GM12878 (cell line): Measurements from ENCODE around the gene KLKB1. TPM values are rescaled to one million over a fixed set of nuclear protein-coding genes. Genes with fewer than 3 reads are reported as not detected.

Experiments used
- ATAC-seq: fragments of 200-7000 bp; cut with Tn5 transposase; 3 replicates; pipeline ENCODE4 v1.9.1; 2020; ENCODE audit warnings: mild to moderate bottlenecking, moderate library complexity
- BruUV-seq: library from RNA; stranded (reverse); fragments of 400-500 nt; replicated peaks from 2 replicates; lab custom pipeline; 2021; lab: Mats Ljungman, UMichigan
- CTCF ChIA-PET: fragments of 300-600 bp; sonication (Branson Sonifier 250); formaldehyde crosslinking; extraction: SDS; loops from one replicate; lab custom pipeline; 2021; ENCODE audit warnings: inconsistent platforms; lab: Yijun Ruan, JAX
- POLR2A ChIA-PET: fragments of 350-600 bp; formaldehyde crosslinking; extraction: SDS; loops from one replicate; lab custom pipeline; 2021; ENCODE audit warnings: inconsistent platforms; lab: Charles Lee
- RAD21 ChIA-PET: fragments of 300-600 bp; sonication (Branson Sonifier 250); formaldehyde crosslinking; loops from one replicate; lab custom pipeline; 2023; ENCODE audit warnings: antibody characterized with exemption; ENCODE audit not compliant: unreplicated experiment; lab: Charles Lee
- SMC1A ChIA-PET: fragments of 300-600 bp; sonication (Branson Sonifier 250); formaldehyde crosslinking; loops from one replicate; lab custom pipeline; 2023; ENCODE audit not compliant: unreplicated experiment, uncharacterized antibody; lab: Charles Lee
- DNase-seq: peaks from one replicate; pipeline ENCODE4 v3.0.0-alpha.2; 2011; ENCODE audit warnings: low read depth, low spot score
- FAIRE-seq: peaks from 3 replicates; lab custom pipeline; 2011; peaks lifted over from hg19 to GRCh38; lab: Jason Lieb, UNC
- H2AFZ ChIP-seq: 2 replicates; pipeline ENCODE4 v1.6.0; 2011; ENCODE audit warnings: low read depth, low read length, control low read depth; ENCODE audit not compliant: control insufficient read depth
- H3K27ac ChIP-seq: 2 replicates; pipeline ENCODE4 v1.5.1; 2011; ENCODE audit warnings: control low read depth; ENCODE audit not compliant: control insufficient read depth, insufficient read depth
- H3K27me3 ChIP-seq, 2 experiments: replicated peaks in 1 of 2; 2 replicates each; pipeline versions ENCODE4 v1.6.0 to v1.6.1; 2011; ENCODE audit warnings: low read length in 1 of 2; ENCODE audit not compliant: control insufficient read depth in 2 of 2, insufficient read depth in 2 of 2
- H3K36me3 ChIP-seq, 2 experiments: 2 replicates each; pipeline ENCODE4 v1.5.1; 2011; ENCODE audit warnings: low read length in 1 of 2; ENCODE audit not compliant: control insufficient read depth in 2 of 2, insufficient read depth in 2 of 2
- H3K4me1 ChIP-seq: 2 replicates; pipeline ENCODE4 v1.6.1; 2011; ENCODE audit warnings: mild to moderate bottlenecking, low read length, moderate library complexity, mixed read lengths; ENCODE audit not compliant: control insufficient read depth, insufficient read depth
- H3K4me2 ChIP-seq: 2 replicates; pipeline ENCODE4 v1.6.0; 2011; ENCODE audit warnings: control low read depth; ENCODE audit not compliant: control insufficient read depth, insufficient read depth
- H3K4me3 ChIP-seq: fragments of 200-600 bp; sonication (generic); 2 replicates; pipeline ENCODE4 v1.5.1; 2016
- H3K79me2 ChIP-seq: 2 replicates; pipeline ENCODE4 v1.6.0; 2011; ENCODE audit warnings: low read length; ENCODE audit not compliant: control insufficient read depth, insufficient read depth
- H3K9ac ChIP-seq: 2 replicates; pipeline ENCODE4 v1.8.0; 2011; ENCODE audit warnings: low read length, control low read depth, mixed read lengths; ENCODE audit not compliant: control insufficient read depth, insufficient read depth
- H3K9me3 ChIP-seq: replicated peaks from 3 replicates; pipeline ENCODE4 v1.5.1; 2011; ENCODE audit warnings: mild to moderate bottlenecking, low read length; ENCODE audit not compliant: control insufficient read depth, insufficient read depth
- H4K20me1 ChIP-seq: 2 replicates; pipeline ENCODE4 v1.6.0; 2011; ENCODE audit not compliant: control insufficient read depth, insufficient read depth
- ATF2 ChIP-seq: IDR thresholded peaks from 2 replicates; pipeline ENCODE4 v1.6.1; 2012; ENCODE audit warnings: low read length, inconsistent platforms
- CEBPZ ChIP-seq: fragments of 150-350 bp; IDR thresholded peaks from 2 replicates; pipeline ENCODE4 v1.6.1; 2016; ENCODE audit warnings: low read depth, low read length
- E2F8 ChIP-seq: fragments of 450-650 bp; IDR thresholded peaks from 2 replicates; pipeline ENCODE4 v1.6.1; 2018; ENCODE audit warnings: mild to moderate bottlenecking, low read depth, moderate library complexity; ENCODE audit not compliant: partially characterized antibody
- IRF5 ChIP-seq: fragments of 450-650 bp; IDR thresholded peaks from 2 replicates; pipeline ENCODE4 v1.6.1; 2017; ENCODE audit warnings: borderline replicate concordance
- MYC ChIP-seq: IDR thresholded peaks from 2 replicates; pipeline ENCODE4 v1.6.1; 2011; ENCODE audit warnings: mild to moderate bottlenecking, low read length, moderate library complexity, inconsistent platforms; ENCODE audit not compliant: insufficient read depth, insufficient replicate concordance, insufficient read length, severe bottlenecking
- NR2C2 ChIP-seq: IDR thresholded peaks from 2 replicates; pipeline ENCODE4 v1.6.1; 2011; ENCODE audit warnings: borderline replicate concordance, low read depth; ENCODE audit not compliant: control insufficient read depth, insufficient read length
- POLR2A ChIP-seq: IDR thresholded peaks from 2 replicates; pipeline ENCODE4 v1.6.1; 2011; ENCODE audit warnings: low read depth, mild to moderate bottlenecking, low read length
- SMAD5 ChIP-seq: IDR thresholded peaks from 2 replicates; pipeline ENCODE4 v1.6.1; 2016; ENCODE audit warnings: antibody characterized with exemption, low read depth
- STAT1 ChIP-seq: fragments of 450-650 bp; conservative IDR thresholded peaks from 2 replicates; pipeline ENCODE4 v1.6.1; 2014; ENCODE audit warnings: antibody characterized with exemption, mild to moderate bottlenecking
- TBL1XR1 ChIP-seq: IDR thresholded peaks from 2 replicates; pipeline ENCODE4 v1.6.1; 2012; ENCODE audit warnings: low read depth, low read length, improper control_type of control experiment
- YBX1 ChIP-seq: fragments of 450-650 bp; IDR thresholded peaks from 2 replicates; pipeline ENCODE4 v1.6.1; 2016; ENCODE audit warnings: antibody characterized with exemption
- ZBED1 ChIP-seq: IDR thresholded peaks from 2 replicates; pipeline ENCODE4 v1.6.1; 2016; ENCODE audit warnings: borderline replicate concordance
- WGBS: methylation state at CpG from one replicate; pipeline ENCODE4 v1.1.6; 2016; ENCODE audit warnings: low lambda C conversion rate; ENCODE audit not compliant: insufficient replicate concordance, insufficient coverage; ENCODE audit errors: missing lambda C conversion rate; 5-methylcytosine and 5-hydroxymethylcytosine counted together
- in situ Hi-C: fragments of 300-500 bp; cut with MboI; formaldehyde crosslinking; loops from 9 replicates; pipeline ENCODE4 v1.14.3; 2018; ENCODE audit warnings: mixed read lengths
- intact Hi-C: fragments of 100-400 bp; cut with micrococcal nuclease; formaldehyde crosslinking; loops from one replicate; pipeline ENCODE4 v1.14.2; 2022; ENCODE audit not compliant: unreplicated experiment
- polyA plus RNA-seq, 11 experiments: library from polyadenylated mRNA; depleted of rRNA in 4 of 11; unstranded in 6 of 11; stranded (reverse) in 5 of 11; fragments of >200 nt; fragmentation: Nextera tagmentation in 4 of 11; fragmentation: Illumina TruSeq in 1 of 11; extraction: Ambion mirVana in 4 of 11; extraction: Trizol in 1 of 11; gene quantifications; 1 replicate in 1 of 11; 2 replicates in 10 of 11; pipeline versions ENCODE4 v1.2.1 to v1.2.3, GENCODE V29; 2011 to 2016; ENCODE audit warnings: inconsistent platforms in 2 of 11, missing spikeins in 2 of 11, low read depth in 1 of 11
- total RNA-seq, 4 experiments: library from RNA; depleted of rRNA in 3 of 4; stranded (reverse); fragments of >200 nt in 3 of 4; fragmentation: Illumina TruSeq in 1 of 4; extraction: Trizol in 1 of 4; gene quantifications; 2 replicates each; pipeline versions ENCODE4 v1.2.1 to v1.2.3, GENCODE V29; 2013 to 2021

KLKB1 gene
- total and polyA plus RNA-seq, 10 of the 15 experiments (the other 5 are each of a cell fraction or from before 2014, with no cell fraction given), result 0.04 TPM; not detected in 9

- no peak within 1 kb of the TSS for H3K27ac ChIP-seq
- no peak for TF ChIP-seq ATF2
- no peak for TF ChIP-seq NR2C2
- no peak for TF ChIP-seq IRF5
- TF ChIP-seq SMAD5, result no peak
- TF ChIP-seq E2F8, result no peak
- no peak for TF ChIP-seq YBX1
- TF ChIP-seq MYC, result no peak
- TF ChIP-seq TBL1XR1, result no peak
- TF ChIP-seq CEBPZ, result no peak
- TF ChIP-seq STAT1, result no peak
- TF ChIP-seq ZBED1, result no peak
- TF ChIP-seq POLR2A, result no peak
- CTCF ChIA-PET, result no interaction called here
- no TSS peak for BruUV-seq
- intact Hi-C loops, result no loop called here
- WGBS, result 35% methylated on average over 10 of the region's 10 CpGs
- no peak within 1 kb of the TSS for H3K4me2 ChIP-seq
- no peaks in the 10 kb centered on the region; a peak in 1 of 4 replicates for H3K27me3 ChIP-seq
- ATAC-seq (no peak), FAIRE-seq (no peak), DNase-seq (no peak)
- H3K9me3 ChIP-seq, result no peaks in the 10 kb centered on the region
- no peaks in the 10 kb centered on the region for H3K4me1 ChIP-seq
- no peak within 1 kb of the TSS for H3K9ac ChIP-seq
- RAD21 ChIA-PET, result no interaction called here
- no peaks in the 10 kb centered on the region for H3K79me2 ChIP-seq
- no peaks in the 10 kb centered on the region for H4K20me1 ChIP-seq
- no peak within 1 kb of the TSS for H3K4me3 ChIP-seq
- no peak within 1 kb of the TSS for H2AFZ ChIP-seq
- in situ Hi-C loops, result no loop called here
- POLR2A ChIA-PET, result no interaction called here
- SMC1A ChIA-PET, result interaction anchor here (1.2 kb wide), 1 partner anchor 29 kb away, joined by 3 read pairs; no protein-coding TSS in a partner anchor
- H3K36me3 ChIP-seq, result no peaks in the 10 kb centered on the region
These were observed 38.7 kb downstream of the KLKB1 start, which contains the start of gene F11 for GRCh38 chr4:186265683-186266652. Gene F11, plus strand, starts transcription at chr4:186266189. Its CDS starts 948 bp downstream, at chr4:186267137.
